Ascending aorta (tissue), 2 donors: ENCODE data around the gene ATP9A. TPM values are rescaled to one million over a fixed set of nuclear protein-coding genes. Genes with fewer than 3 reads are reported as not detected.

Experiments
- DNase-seq, 2 donors: peaks; one replicate each; pipeline ENCODE4 v3.0.0-alpha.2; 2019; ENCODE audit warnings: low spot score in 2 of 2
- H3K27ac ChIP-seq, 2 donors: fragments of 200-600 bp; sonication (generic); one replicate each; pipeline ENCODE4 v1.5.1; 2016 to 2017; ENCODE audit warnings: mild to moderate bottlenecking in 1 of 2
- H3K27me3 ChIP-seq: fragments of 200-600 bp; sonication (generic); one replicate; pipeline ENCODE4 v1.5.1; 2017
- H3K36me3 ChIP-seq, 2 donors: fragments of 200-600 bp; sonication (generic); one replicate each; pipeline ENCODE4 v1.5.1; 2016
- H3K4me1 ChIP-seq, 2 donors: fragments of 200-600 bp; sonication (generic); one replicate each; pipeline ENCODE4 v1.5.1; 2016 to 2017; ENCODE audit warnings: mild to moderate bottlenecking in 1 of 2
- H3K4me3 ChIP-seq, 2 donors: fragments of 200-600 bp; sonication (generic); one replicate each; pipeline ENCODE4 v1.5.1; 2016 to 2017; ENCODE audit warnings: mild to moderate bottlenecking in 1 of 2
- H3K9me3 ChIP-seq, 2 donors: fragments of 200-600 bp; sonication (generic); one replicate each; pipeline ENCODE4 v1.5.1; 2016
- intact Hi-C: fragments of 100-400 bp; cut with DNase I; formaldehyde crosslinking; loops from one replicate; pipeline ENCODE4 v1.15.1; 2023
- total RNA-seq: library from RNA; depleted of rRNA; stranded (reverse); fragments of >200 nt; gene quantifications from one replicate; pipeline ENCODE4 v1.1.0, GENCODE V29; 2016
- TF ChIP-seq, protein P1 (sequence below), 3 experiments: fragments of 200-600 bp in 2 of 3; fragments of 450-650 bp in 1 of 3; sonication (generic) in 2 of 3; IDR thresholded peaks; one replicate each; pipeline ENCODE4 v1.5.1; 2016 to 2019; ENCODE audit warnings: antibody characterized with exemption in 3 of 3, mild to moderate bottlenecking in 1 of 3, moderate library complexity in 1 of 3

The ATP9A gene
- total RNA-seq, 1 donor from 2014 or later: 14.5 TPM

DNA sequence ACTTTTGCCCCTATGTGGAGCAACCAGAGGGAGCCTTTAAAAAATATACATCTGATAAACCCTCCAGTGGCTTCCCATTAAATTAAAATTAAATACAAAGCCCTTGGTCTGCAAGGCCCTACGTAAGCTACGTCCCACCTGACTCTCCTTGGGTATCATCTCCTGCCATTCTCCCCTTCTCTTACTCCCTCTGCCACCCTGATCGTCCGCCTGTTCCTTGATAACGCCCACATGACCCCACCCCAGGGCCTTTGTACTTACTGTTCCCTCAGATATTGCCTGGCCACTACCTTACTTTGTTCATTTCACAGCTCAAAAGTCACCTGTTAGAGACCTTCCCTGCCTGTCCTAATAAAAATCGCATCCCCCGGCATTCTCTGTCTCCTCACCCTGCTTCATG, 220.2 kb downstream of the ATP9A start:
- no peak for DNase-seq
- TF ChIP-seq, protein P1, sequence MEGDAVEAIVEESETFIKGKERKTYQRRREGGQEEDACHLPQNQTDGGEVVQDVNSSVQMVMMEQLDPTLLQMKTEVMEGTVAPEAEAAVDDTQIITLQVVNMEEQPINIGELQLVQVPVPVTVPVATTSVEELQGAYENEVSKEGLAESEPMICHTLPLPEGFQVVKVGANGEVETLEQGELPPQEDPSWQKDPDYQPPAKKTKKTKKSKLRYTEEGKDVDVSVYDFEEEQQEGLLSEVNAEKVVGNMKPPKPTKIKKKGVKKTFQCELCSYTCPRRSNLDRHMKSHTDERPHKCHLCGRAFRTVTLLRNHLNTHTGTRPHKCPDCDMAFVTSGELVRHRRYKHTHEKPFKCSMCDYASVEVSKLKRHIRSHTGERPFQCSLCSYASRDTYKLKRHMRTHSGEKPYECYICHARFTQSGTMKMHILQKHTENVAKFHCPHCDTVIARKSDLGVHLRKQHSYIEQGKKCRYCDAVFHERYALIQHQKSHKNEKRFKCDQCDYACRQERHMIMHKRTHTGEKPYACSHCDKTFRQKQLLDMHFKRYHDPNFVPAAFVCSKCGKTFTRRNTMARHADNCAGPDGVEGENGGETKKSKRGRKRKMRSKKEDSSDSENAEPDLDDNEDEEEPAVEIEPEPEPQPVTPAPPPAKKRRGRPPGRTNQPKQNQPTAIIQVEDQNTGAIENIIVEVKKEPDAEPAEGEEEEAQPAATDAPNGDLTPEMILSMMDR (IDR thresholded peaks at IDR 0.05): no peak
- intact Hi-C loops: no loop called here
- Histone ChIP-seq H3K9me3 (no peaks in the 10 kb centered on the region), H3K4me3 (no peak overlapping the region), H3K36me3 (no peaks in the 10 kb centered on the region), H3K4me1 (peaks cover 0 to 4% of the 10 kb centered on the region in 2 donors), H3K27ac (no peak overlapping the region), H3K27me3 (no peaks in the 10 kb centered on the region)

Other genes starting within 250 kb of the ATP9A start
- gene NFATC2, start 225.7 kb downstream of the ATP9A start, total RNA-seq: 7.9 TPM
- not detected for gene SALL4, start 34.1 kb upstream of the ATP9A start, total RNA-seq